DMS53 (cell line): ENCODE data around the gene SEL1L.
A peak's percentile ranks its signal among the peaks of the same experiment; 100 is the strongest.
"Not testable (repeated sequence)": the region's sequence is repeated elsewhere in the genome, so short reads cannot be mapped to it uniquely, and the experiment has no call there.

Experiments
- DNase-seq: peaks from one replicate; lab custom pipeline; 2025; lab: John Stamatoyannopoulos, UW

The SEL1L gene

GRCh38 chr14:81533536-81534343 lies at the start of gene SEL1L:
TSS of gene SEL1L (minus strand) at chr14:81533853. CDS start at chr14:81533744, 109 bp downstream.
- DNase-seq, result peak; percentile 99

GRCh38 chr14:81582420-81582819 lies 48.8 kb upstream of the SEL1L start:
- DNase-seq, result no peak

GRCh38 chr14:81579115-81579514 lies 45.5 kb upstream of the SEL1L start:
- peak; percentile 20 for DNase-seq

- DNase-seq, result peak; percentile 11
Measured at GRCh38 chr14:81571437-81571836, 37.8 kb upstream of the SEL1L start.

GRCh38 chr14:81567302-81567701 lies 33.6 kb upstream of the SEL1L start:
- DNase-seq, result no peak

GRCh38 chr14:81565441-81566290 lies 32.0 kb upstream of the SEL1L start:
- DNase-seq, result peak; percentile 65

GRCh38 chr14:81562818-81563217 lies 29.2 kb upstream of the SEL1L start:
- DNase-seq, result no peak

GRCh38 chr14:81561084-81561775 lies 27.6 kb upstream of the SEL1L start:
- no peak for DNase-seq

- no peak for DNase-seq
Measured at GRCh38 chr14:81559385-81559784, 25.7 kb upstream of the SEL1L start.

- no peak for DNase-seq
Measured at GRCh38 chr14:81557146-81557545, 23.5 kb upstream of the SEL1L start.

- no peak for DNase-seq
Measured at GRCh38 chr14:81555684-81556083, 22.0 kb upstream of the SEL1L start.

GRCh38 chr14:81555051-81555450 lies 21.4 kb upstream of the SEL1L start:
- DNase-seq, result peak; percentile 39

GRCh38 chr14:81551471-81551870 lies 17.8 kb upstream of the SEL1L start:
- no peak for DNase-seq

- DNase-seq, result no peak
Measured at GRCh38 chr14:81550001-81550637, 16.5 kb upstream of the SEL1L start.

- DNase-seq, result not testable (repeated sequence)
Measured at GRCh38 chr14:81541206-81541605, 7.6 kb upstream of the SEL1L start.

- peak; percentile 73 for DNase-seq
Measured at GRCh38 chr14:81537193-81537592, 3.5 kb upstream of the SEL1L start.

GRCh38 chr14:81536241-81536771 lies 2.7 kb upstream of the SEL1L start:
- peak; percentile 86 for DNase-seq

- peak; percentile 77 for DNase-seq
Measured at GRCh38 chr14:81535396-81536164, 1.9 kb upstream of the SEL1L start.

- peak; percentile 55 for DNase-seq
Measured at GRCh38 chr14:81534510-81535074, 939 bp upstream of the SEL1L start.

GRCh38 chr14:81533212-81533535 lies 479 bp downstream of the SEL1L start:
- peak; percentile 40 for DNase-seq

- peak; percentile 6 for DNase-seq
Measured at GRCh38 chr14:81529391-81529790, 4.3 kb downstream of the SEL1L start.
